ENCODE measurements around the gene MYOG.

The MYOG gene

DNA sequence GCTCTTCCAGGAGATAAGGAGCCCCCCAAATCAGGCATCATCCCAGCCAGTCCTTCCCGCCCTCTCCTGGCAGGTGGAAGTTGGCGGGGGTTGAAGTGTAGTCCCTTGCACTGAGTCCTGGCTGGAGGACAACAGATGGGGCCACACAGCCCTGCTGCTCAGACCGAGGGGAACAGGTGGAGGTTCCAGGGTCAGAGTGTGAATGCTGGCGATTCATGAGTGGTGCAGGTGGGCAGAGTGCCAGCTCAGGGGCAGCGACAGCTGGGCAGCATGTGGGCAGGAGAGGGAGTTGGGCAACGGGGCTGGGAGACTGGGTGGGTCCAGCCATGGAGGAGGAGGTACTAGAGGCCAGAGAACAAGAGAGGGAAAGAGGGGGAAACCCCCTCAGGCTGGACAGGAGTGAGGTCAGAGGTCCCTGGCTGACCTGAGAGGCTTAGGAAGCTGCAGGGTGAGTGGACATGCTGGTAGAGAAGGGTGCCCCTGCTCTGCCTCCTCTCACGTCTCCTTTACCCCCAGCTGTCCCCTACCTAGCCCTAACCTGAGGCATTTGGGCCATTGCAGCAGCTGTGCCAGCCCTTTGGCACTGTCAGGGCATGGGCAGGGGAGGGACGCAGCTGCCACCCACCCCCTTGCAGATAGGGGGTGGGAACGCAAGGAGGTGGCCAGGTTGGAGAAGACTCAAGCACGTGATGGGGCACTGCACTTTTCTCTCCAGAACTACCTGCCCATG lies 30.4 kb upstream of the MYOG start:
- no peaks in the 10 kb centered on the region for H3K9me3 ChIP-seq (ENCODE audit: control insufficient read depth in 1 of 2, low read length in 2 of 2)
- H3K27me3 ChIP-seq (ENCODE audit: control insufficient read depth in 1 of 2, insufficient read depth in 2 of 2, low read length in 2 of 2) = peaks cover 25 to 41% of the 10 kb centered on the region in 2 donors
- no peak overlapping the region for H3K9ac ChIP-seq (ENCODE audit: low read depth in 1 of 2, low read length in 2 of 2)
- no peak overlapping the region for H3K27ac ChIP-seq (ENCODE audit: low read depth, low read length)
- no peaks in the 10 kb centered on the region for H3K36me3 ChIP-seq (ENCODE audit: control insufficient read depth in 1 of 2, insufficient read depth in 2 of 2, low read length in 2 of 2)
- H3K4me1 ChIP-seq (ENCODE audit: control insufficient read depth in 1 of 2, insufficient read depth in 2 of 2, low read length in 2 of 2) = peaks cover 0 to 3% of the 10 kb centered on the region in 2 donors
- H3K4me3 ChIP-seq (ENCODE audit: low read depth in 1 of 2, low read length in 2 of 2) = no peak overlapping the region

DNA sequence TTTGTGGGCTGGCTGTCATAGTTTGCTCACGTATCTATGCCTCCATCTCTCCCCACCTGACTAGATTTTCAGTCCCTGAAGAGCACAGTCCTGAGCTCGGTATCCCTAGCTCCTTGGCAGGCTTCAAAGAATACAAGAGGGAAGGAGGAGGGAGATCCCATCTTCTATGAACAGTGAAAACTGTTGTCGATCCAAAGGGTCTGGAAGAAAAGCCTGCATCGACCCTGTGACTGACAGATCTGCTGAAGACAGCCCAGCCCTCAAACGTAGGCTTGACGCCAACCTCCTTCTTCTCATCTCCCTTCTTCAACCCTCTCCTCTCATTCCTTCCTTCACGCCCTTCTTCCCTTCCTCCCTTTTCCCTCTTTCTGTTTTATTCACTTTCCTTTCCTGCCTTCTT lies 28.4 kb upstream of the MYOG start:
- Histone ChIP-seq H3K9ac (ENCODE audit: low read depth in 1 of 2, low read length in 2 of 2) (no peak overlapping the region), H3K36me3 (ENCODE audit: control insufficient read depth in 1 of 2, insufficient read depth in 2 of 2, low read length in 2 of 2) (no peaks in the 10 kb centered on the region), H3K9me3 (ENCODE audit: control insufficient read depth in 1 of 2, low read length in 2 of 2) (no peaks in the 10 kb centered on the region), H3K27me3 (ENCODE audit: control insufficient read depth in 1 of 2, insufficient read depth in 2 of 2, low read length in 2 of 2) (peaks cover 24 to 39% of the 10 kb centered on the region in 2 donors), H3K4me3 (ENCODE audit: low read depth in 1 of 2, low read length in 2 of 2) (no peak overlapping the region), H3K27ac (ENCODE audit: low read depth, low read length) (no peak overlapping the region), H3K4me1 (ENCODE audit: control insufficient read depth in 1 of 2, insufficient read depth in 2 of 2, low read length in 2 of 2) (peaks cover 0 to 3% of the 10 kb centered on the region in 2 donors)

DNA sequence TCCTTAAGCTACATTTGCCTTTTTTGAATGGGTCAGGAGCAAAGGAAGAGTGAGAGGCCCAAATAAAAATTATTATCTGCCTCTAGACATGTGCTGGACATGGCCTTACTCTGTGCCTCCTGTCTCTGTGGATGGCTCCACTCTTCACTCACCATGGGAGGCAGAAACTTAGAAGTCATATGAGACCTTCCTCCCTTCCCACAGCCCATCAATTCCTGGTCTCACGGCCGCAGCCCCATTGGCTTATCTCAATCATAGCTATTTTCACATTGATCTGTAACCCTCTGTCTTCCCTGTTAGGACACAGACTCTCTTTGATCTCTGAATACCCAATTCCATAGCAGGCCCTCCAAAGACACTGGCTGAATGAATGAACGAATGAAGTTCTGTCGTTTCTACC lies 27.5 kb upstream of the MYOG start:
- no peaks in the 10 kb centered on the region for H3K36me3 ChIP-seq (ENCODE audit: control insufficient read depth in 1 of 2, insufficient read depth in 2 of 2, low read length in 2 of 2)
- H3K9ac ChIP-seq (ENCODE audit: low read depth in 1 of 2, low read length in 2 of 2) = no peak overlapping the region
- H3K27me3 ChIP-seq (ENCODE audit: control insufficient read depth in 1 of 2, insufficient read depth in 2 of 2, low read length in 2 of 2) = peaks cover 16 to 32% of the 10 kb centered on the region in 2 donors
- H3K4me3 ChIP-seq (ENCODE audit: low read depth in 1 of 2, low read length in 2 of 2) = no peak overlapping the region
- no peak overlapping the region for H3K27ac ChIP-seq (ENCODE audit: low read depth, low read length)
- H3K4me1 ChIP-seq (ENCODE audit: control insufficient read depth in 1 of 2, insufficient read depth in 2 of 2, low read length in 2 of 2) = peaks cover 0 to 3% of the 10 kb centered on the region in 2 donors
- H3K9me3 ChIP-seq (ENCODE audit: control insufficient read depth in 1 of 2, low read length in 2 of 2) = no peaks in the 10 kb centered on the region

DNA sequence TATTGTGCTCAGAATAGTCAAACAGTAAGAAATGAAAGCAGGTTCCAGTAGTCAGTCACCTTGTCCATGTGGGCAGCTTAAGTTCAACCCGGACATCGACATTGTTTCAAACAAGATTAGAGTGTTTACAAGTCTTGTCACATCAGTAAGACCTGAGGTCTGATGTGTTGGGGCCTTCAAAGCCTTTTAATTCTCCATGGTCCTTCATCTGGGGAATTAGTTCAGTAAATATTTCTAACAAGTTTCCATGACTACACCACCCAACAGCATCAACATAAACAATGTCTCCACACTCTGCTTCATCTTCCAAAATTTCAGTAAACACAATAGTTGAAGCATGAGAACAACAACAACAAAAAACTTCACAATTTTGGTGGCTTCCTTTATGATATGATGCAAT lies 26.7 kb upstream of the MYOG start:
- Histone ChIP-seq H3K27me3 (ENCODE audit: control insufficient read depth in 1 of 2, insufficient read depth in 2 of 2, low read length in 2 of 2) (peaks cover 8 to 29% of the 10 kb centered on the region in 2 donors), H3K27ac (ENCODE audit: low read depth, low read length) (no peak overlapping the region), H3K9ac (ENCODE audit: low read depth in 1 of 2, low read length in 2 of 2) (no peak overlapping the region), H3K36me3 (ENCODE audit: control insufficient read depth in 1 of 2, insufficient read depth in 2 of 2, low read length in 2 of 2) (no peaks in the 10 kb centered on the region), H3K4me1 (ENCODE audit: control insufficient read depth in 1 of 2, insufficient read depth in 2 of 2, low read length in 2 of 2) (no peaks in the 10 kb centered on the region), H3K4me3 (ENCODE audit: low read depth in 1 of 2, low read length in 2 of 2) (no peak overlapping the region), H3K9me3 (ENCODE audit: control insufficient read depth in 1 of 2, low read length in 2 of 2) (no peaks in the 10 kb centered on the region)

DNA sequence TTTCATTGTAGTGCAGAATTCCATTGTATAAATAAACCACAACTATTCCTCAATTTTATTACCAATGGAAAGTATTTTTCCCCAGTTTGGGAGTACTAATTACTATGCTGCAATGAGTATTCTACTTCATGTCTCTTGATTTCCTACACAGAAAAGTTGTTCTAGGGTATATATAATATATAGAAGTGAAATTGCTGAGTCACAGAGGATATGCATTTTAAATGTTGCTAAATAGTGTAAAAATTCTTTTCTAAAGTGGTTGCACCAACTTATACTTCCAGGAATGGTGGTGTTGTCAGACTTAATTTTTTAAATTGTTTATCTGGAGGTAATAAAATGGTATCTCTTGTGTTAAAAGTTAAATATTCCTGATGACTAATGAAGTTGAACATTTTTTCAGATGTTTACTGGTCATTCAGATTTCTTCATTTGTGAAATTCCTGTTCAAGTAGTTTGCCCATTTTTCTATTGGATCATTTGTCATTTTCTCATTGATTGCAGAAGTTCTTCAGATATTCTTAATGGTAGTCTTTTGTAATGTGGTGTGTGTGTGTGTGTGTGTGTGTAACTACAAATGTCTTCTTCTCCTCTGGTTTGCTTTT lies 19.1 kb upstream of the MYOG start:
- H3K27me3 ChIP-seq (ENCODE audit: control insufficient read depth in 1 of 2, insufficient read depth in 2 of 2, low read length in 2 of 2) = no peaks in the 10 kb centered on the region
- H3K9ac ChIP-seq (ENCODE audit: low read depth in 1 of 2, low read length in 2 of 2) = no peak overlapping the region
- H3K36me3 ChIP-seq (ENCODE audit: control insufficient read depth in 1 of 2, insufficient read depth in 2 of 2, low read length in 2 of 2) = no peaks in the 10 kb centered on the region
- H3K9me3 ChIP-seq (ENCODE audit: control insufficient read depth in 1 of 2, low read length in 2 of 2) = no peaks in the 10 kb centered on the region
- H3K4me1 ChIP-seq (ENCODE audit: control insufficient read depth in 1 of 2, insufficient read depth in 2 of 2, low read length in 2 of 2) = peaks cover 8 to 10% of the 10 kb centered on the region in 2 donors
- H3K4me3 ChIP-seq (ENCODE audit: low read depth in 1 of 2, low read length in 2 of 2) = no peak overlapping the region
- H3K27ac ChIP-seq (ENCODE audit: low read depth, low read length) = no peak overlapping the region

DNA sequence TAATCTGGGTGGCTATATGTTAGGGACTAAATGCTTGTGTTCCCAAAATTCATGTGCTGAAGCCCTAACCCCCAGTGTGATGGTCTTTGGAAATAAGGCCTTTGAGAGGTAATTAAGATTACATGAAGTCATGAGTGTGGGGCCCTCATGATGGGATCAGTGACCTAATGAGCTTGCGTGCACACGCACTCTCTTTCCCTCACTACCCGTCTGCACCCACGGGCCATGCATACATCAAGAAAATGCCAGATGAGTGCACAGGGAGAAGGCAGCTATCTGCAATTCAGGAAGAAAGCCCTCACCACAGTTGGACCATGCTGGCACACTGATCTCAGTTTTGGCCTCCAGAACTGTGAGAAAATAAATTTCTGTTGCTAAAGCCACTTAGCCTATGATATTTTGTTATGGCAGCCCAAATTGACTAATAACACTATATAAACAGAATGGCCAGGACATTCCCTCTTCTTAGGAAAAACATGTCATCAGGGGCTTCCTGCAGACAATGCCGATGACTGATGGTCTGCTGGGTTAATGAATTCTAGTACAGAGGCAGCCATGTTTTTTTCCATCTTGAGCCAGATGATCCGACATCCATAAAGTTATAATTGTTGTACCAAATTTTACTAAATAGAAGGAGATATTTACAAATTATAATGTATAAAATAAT lies 18.1 kb upstream of the MYOG start:
- no peak overlapping the region for H3K9ac ChIP-seq (ENCODE audit: low read depth in 1 of 2, low read length in 2 of 2)
- no peaks in the 10 kb centered on the region for H3K27me3 ChIP-seq (ENCODE audit: control insufficient read depth in 1 of 2, insufficient read depth in 2 of 2, low read length in 2 of 2)
- H3K36me3 ChIP-seq (ENCODE audit: control insufficient read depth in 1 of 2, insufficient read depth in 2 of 2, low read length in 2 of 2) = no peaks in the 10 kb centered on the region
- H3K9me3 ChIP-seq (ENCODE audit: control insufficient read depth in 1 of 2, low read length in 2 of 2) = no peaks in the 10 kb centered on the region
- H3K4me1 ChIP-seq (ENCODE audit: control insufficient read depth in 1 of 2, insufficient read depth in 2 of 2, low read length in 2 of 2) = peaks cover 8 to 10% of the 10 kb centered on the region in 2 donors
- no peak overlapping the region for H3K4me3 ChIP-seq (ENCODE audit: low read depth in 1 of 2, low read length in 2 of 2)
- no peak overlapping the region for H3K27ac ChIP-seq (ENCODE audit: low read depth, low read length)

DNA sequence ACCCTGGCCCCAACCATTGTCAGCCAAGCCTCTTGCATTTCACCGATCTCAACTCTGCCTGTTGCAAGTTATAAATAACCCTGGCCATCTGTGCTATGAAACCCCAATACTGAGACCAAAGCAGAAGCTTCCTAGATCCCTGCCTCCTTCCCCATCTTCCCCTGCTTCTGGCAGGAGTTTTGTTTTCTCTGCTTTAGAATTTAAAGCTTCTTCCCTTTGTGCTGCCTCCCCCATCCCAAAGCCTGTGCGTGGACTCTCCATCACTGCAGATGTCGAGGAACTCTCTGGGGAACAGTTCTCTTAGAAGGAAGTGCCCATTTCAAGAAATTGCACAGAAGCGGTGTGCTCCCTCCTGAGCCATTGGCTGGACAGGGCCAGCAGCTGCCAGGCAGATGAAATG lies 17.4 kb upstream of the MYOG start:
- H3K4me3 ChIP-seq (ENCODE audit: low read depth in 1 of 2, low read length in 2 of 2) = no peak overlapping the region
- no peaks in the 10 kb centered on the region for H3K27me3 ChIP-seq (ENCODE audit: control insufficient read depth in 1 of 2, insufficient read depth in 2 of 2, low read length in 2 of 2)
- no peaks in the 10 kb centered on the region for H3K9me3 ChIP-seq (ENCODE audit: control insufficient read depth in 1 of 2, low read length in 2 of 2)
- H3K27ac ChIP-seq (ENCODE audit: low read depth, low read length) = no peak overlapping the region
- H3K36me3 ChIP-seq (ENCODE audit: control insufficient read depth in 1 of 2, insufficient read depth in 2 of 2, low read length in 2 of 2) = no peaks in the 10 kb centered on the region
- H3K9ac ChIP-seq (ENCODE audit: low read depth in 1 of 2, low read length in 2 of 2) = no peak overlapping the region
- peaks cover 8 to 10% of the 10 kb centered on the region in 2 donors for H3K4me1 ChIP-seq (ENCODE audit: control insufficient read depth in 1 of 2, insufficient read depth in 2 of 2, low read length in 2 of 2)

DNA sequence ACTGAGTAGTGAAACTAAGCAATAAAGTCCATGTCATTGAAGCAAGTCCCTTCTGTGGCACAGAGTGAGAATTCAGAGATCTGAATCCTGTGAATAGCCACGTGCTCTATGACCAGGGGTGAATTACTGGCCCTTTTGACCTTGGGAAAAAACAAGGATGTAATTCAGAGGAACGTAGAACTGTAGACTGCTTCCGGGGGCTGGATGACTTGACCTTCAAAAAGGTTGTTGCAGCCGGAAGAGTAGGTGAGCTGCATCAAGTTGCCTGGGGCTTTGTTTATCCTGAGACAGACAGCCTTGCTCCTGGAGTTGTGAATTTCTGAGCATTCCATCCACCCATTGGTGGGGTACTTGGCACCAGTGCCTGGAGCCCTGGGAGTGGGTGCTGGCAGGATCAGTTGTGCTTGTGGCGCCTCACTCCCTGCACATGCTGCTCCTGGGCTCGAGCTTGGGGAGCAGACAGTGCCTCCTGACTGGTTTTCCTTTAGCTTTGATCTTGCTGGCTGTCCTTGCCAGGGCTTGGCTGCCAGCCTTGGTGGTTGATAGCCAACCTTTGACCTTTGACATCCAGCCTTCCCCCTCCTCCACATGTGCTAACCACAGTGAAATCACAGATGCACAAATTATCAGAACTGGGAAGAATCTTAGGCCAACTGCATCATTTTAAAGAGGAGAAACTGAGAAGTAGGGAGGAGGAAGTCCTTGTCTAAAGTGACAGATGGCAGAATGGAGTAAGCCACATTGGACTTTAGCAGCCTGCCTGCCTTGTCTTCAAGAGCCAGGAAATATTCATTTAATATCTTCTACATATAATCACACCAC lies 16.2 kb upstream of the MYOG start:
- H3K36me3 ChIP-seq (ENCODE audit: control insufficient read depth in 1 of 2, insufficient read depth in 2 of 2, low read length in 2 of 2) = no peaks in the 10 kb centered on the region

DNA sequence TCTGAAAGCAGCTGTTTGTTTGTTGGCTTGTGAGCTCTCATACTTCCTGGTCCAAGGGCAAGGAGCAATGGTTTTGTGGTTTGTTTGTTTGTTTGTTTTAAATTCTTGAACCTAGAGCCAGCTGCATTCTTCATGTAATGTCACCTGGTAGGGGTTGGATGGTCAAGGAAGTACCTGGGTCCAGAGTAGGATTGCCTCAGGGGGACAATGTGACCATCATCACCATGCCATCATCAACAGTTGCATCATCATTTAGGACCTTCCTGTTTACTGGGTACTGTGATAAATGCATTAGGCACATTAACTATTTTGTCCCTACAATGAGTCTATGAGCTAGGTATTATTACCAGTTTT lies 14.7 kb upstream of the MYOG start:
- Histone ChIP-seq H3K27ac (ENCODE audit: low read depth, low read length) (no peak overlapping the region), H3K4me3 (ENCODE audit: low read depth in 1 of 2, low read length in 2 of 2) (no peak overlapping the region), H3K36me3 (ENCODE audit: control insufficient read depth in 1 of 2, insufficient read depth in 2 of 2, low read length in 2 of 2) (no peaks in the 10 kb centered on the region)

More for the DNA sequence above, 16.2 kb upstream of the MYOG start:
- H3K27ac ChIP-seq (ENCODE audit: low read depth, low read length) = no peak overlapping the region
- H3K4me1 ChIP-seq (ENCODE audit: control insufficient read depth in 1 of 2, insufficient read depth in 2 of 2, low read length in 2 of 2) = peaks cover 8 to 10% of the 10 kb centered on the region in 2 donors
- H3K4me3 ChIP-seq (ENCODE audit: low read depth in 1 of 2, low read length in 2 of 2) = no peak overlapping the region
- no peaks in the 10 kb centered on the region for H3K9me3 ChIP-seq (ENCODE audit: control insufficient read depth in 1 of 2, low read length in 2 of 2)
- H3K9ac ChIP-seq (ENCODE audit: low read depth in 1 of 2, low read length in 2 of 2) = no peak overlapping the region
- H3K27me3 ChIP-seq (ENCODE audit: control insufficient read depth in 1 of 2, insufficient read depth in 2 of 2, low read length in 2 of 2) = no peaks in the 10 kb centered on the region

More for the DNA sequence above, 14.7 kb upstream of the MYOG start:
- Histone ChIP-seq H3K27me3 (ENCODE audit: control insufficient read depth in 1 of 2, insufficient read depth in 2 of 2, low read length in 2 of 2) (no peaks in the 10 kb centered on the region), H3K9ac (ENCODE audit: low read depth in 1 of 2, low read length in 2 of 2) (no peak overlapping the region), H3K9me3 (ENCODE audit: control insufficient read depth in 1 of 2, low read length in 2 of 2) (peaks cover 0 to 4% of the 10 kb centered on the region in 2 donors), H3K4me1 (ENCODE audit: control insufficient read depth in 1 of 2, insufficient read depth in 2 of 2, low read length in 2 of 2) (peaks cover 8 to 10% of the 10 kb centered on the region in 2 donors)

Data from duodenal mucosa (tissue), 2 donors.